A549 treated with ZK216348 at 1 μM for 4 hours (cell line): ENCODE measurements around the gene CSF1. TPM values are rescaled to one million over a fixed set of nuclear protein-coding genes. Genes with fewer than 3 reads are reported as not detected.

Source experiments
- total RNA-seq: library from RNA; stranded (reverse); fragments of 200-300 nt; extraction: Qiagen RNA extraction; gene quantifications from 5 replicates; pipeline ENCODE4 v1.2.3, GENCODE V29; 2022; ENCODE audit warnings: low read depth

CSF1 gene
- total RNA-seq, result 10.2 to 20.8 TPM (median 20.3 TPM) in 5 replicates

GRCh38 chr1:109910123-109910962 is at the start of gene CSF1:
CSF1 (plus strand) TSS chr1:109910849; CDS start chr1:109911024, 175 bp downstream.

Other genes starting within 250 kb of the CSF1 start
- gene GSTM2, start 242.8 kb upstream of the CSF1 start, total RNA-seq, result 3.5 to 4.6 TPM (median 4.0 TPM) in 5 replicates
- 0.35 TPM in 1 of 5 replicates, not detected in the others for gene GSTM1, start 223.0 kb upstream of the CSF1 start, total RNA-seq
- not detected in 5 replicates for gene GSTM5, start 198.6 kb upstream of the CSF1 start, total RNA-seq
- gene GSTM3, start 169.8 kb upstream of the CSF1 start, total RNA-seq, result 23.5 to 35.1 TPM (median 25.8 TPM) in 5 replicates
- 0.41 to 1.4 TPM (median 0.79 TPM) in 5 replicates for gene EPS8L3, start 146.9 kb upstream of the CSF1 start, total RNA-seq
- 43.5 to 60.0 TPM (median 49.5 TPM) in 5 replicates for gene AHCYL1, start 73.9 kb downstream of the CSF1 start, total RNA-seq
- gene STRIP1, start 123.8 kb downstream of the CSF1 start, total RNA-seq, result 10.8 to 14.4 TPM (median 13.3 TPM) in 5 replicates
- gene ALX3, start 159.8 kb downstream of the CSF1 start, total RNA-seq, result not detected in 5 replicates
- not detected in 5 replicates for gene UBL4B, start 201.6 kb downstream of the CSF1 start, total RNA-seq
- gene SLC6A17, start 239.6 kb downstream of the CSF1 start, total RNA-seq, result 2.6 to 6.2 TPM (median 4.7 TPM) in 5 replicates